Keratinocyte (primary cell): ENCODE data around the gene ZNF718. TPM values are rescaled to one million over a fixed set of nuclear protein-coding genes. Genes with fewer than 3 reads are reported as not detected.
"Not testable (repeated sequence)": the region's sequence is repeated elsewhere in the genome, so short reads cannot be mapped to it uniquely, and the experiment has no call there.

ENCODE experiments used
- DNase-seq: peaks from one replicate; pipeline ENCODE4 v3.0.0-alpha.2; 2011; ENCODE audit warnings: low read depth, missing footprints, low spot score
- FAIRE-seq: peaks from 2 replicates; lab custom pipeline; 2011; peaks lifted over from hg19 to GRCh38; lab: Jason Lieb, UNC
- H2AFZ ChIP-seq: 2 replicates; pipeline ENCODE4 v1.6.0; 2012; ENCODE audit warnings: low read length, control low read depth, inconsistent platforms; ENCODE audit not compliant: control insufficient read depth
- H3K27ac ChIP-seq: 2 replicates; pipeline ENCODE4 v1.5.1; 2011; ENCODE audit warnings: low read length; ENCODE audit not compliant: control insufficient read depth, insufficient read depth
- H3K27me3 ChIP-seq: 3 replicates; pipeline ENCODE4 v1.6.0; 2011; ENCODE audit warnings: low read length; ENCODE audit not compliant: control insufficient read depth, insufficient read depth; ENCODE audit errors: extremely low read depth
- H3K36me3 ChIP-seq, 2 experiments: 2 replicates in 1 of 2; 3 replicates in 1 of 2; pipeline ENCODE4 v1.5.1; 2011; ENCODE audit warnings: low read length in 2 of 2, mild to moderate bottlenecking in 1 of 2; ENCODE audit not compliant: control insufficient read depth in 2 of 2, insufficient read depth in 2 of 2; ENCODE audit errors: extremely low read depth in 1 of 2
- H3K4me1 ChIP-seq: 3 replicates; pipeline ENCODE4 v1.5.1; 2011; ENCODE audit warnings: low read length; ENCODE audit not compliant: control insufficient read depth, insufficient read depth; ENCODE audit errors: extremely low read depth
- H3K4me2 ChIP-seq: 3 replicates; pipeline ENCODE4 v1.6.0; 2011; ENCODE audit warnings: low read depth, low read length; ENCODE audit not compliant: control insufficient read depth, insufficient read depth; ENCODE audit errors: extremely low read depth
- H3K4me3 ChIP-seq, 3 experiments: fragments of 200-600 bp in 1 of 3; sonication (generic) in 1 of 3; 2 replicates in 2 of 3; 3 replicates in 1 of 3; pipeline ENCODE4 v1.5.1; 2011 to 2016; ENCODE audit warnings: low read length in 3 of 3, mild to moderate bottlenecking in 3 of 3, control low read depth in 2 of 3, inconsistent platforms in 1 of 3, low read depth in 1 of 3, mixed read lengths in 1 of 3, mixed run types in 1 of 3, moderate library complexity in 1 of 3; ENCODE audit not compliant: control insufficient read depth in 2 of 3, insufficient read depth in 2 of 3; ENCODE audit errors: extremely low read depth in 1 of 3
- H3K79me2 ChIP-seq: 2 replicates; pipeline ENCODE4 v1.6.0; 2012; ENCODE audit warnings: low read length; ENCODE audit not compliant: control insufficient read depth, insufficient read depth
- H3K9ac ChIP-seq: 3 replicates; pipeline ENCODE4 v1.6.0; 2011; ENCODE audit warnings: low read length; ENCODE audit not compliant: control insufficient read depth, insufficient read depth; ENCODE audit errors: extremely low read depth
- H3K9me1 ChIP-seq: 3 replicates; pipeline ENCODE4 v1.6.0; 2011; ENCODE audit warnings: low read length; ENCODE audit not compliant: control insufficient read depth, insufficient read depth; ENCODE audit errors: extremely low read depth
- H3K9me3 ChIP-seq: 2 replicates; pipeline ENCODE4 v1.5.1; 2012; ENCODE audit warnings: low read depth, low read length; ENCODE audit not compliant: control insufficient read depth
- H4K20me1 ChIP-seq: 3 replicates; pipeline ENCODE4 v1.6.0; 2011; ENCODE audit warnings: low read length; ENCODE audit not compliant: control insufficient read depth, insufficient read depth; ENCODE audit errors: extremely low read depth
- EZH2 ChIP-seq: IDR thresholded peaks from one replicate; pipeline ENCODE4 v1.6.1; 2012; ENCODE audit warnings: inconsistent platforms, mild to moderate bottlenecking, low read length, moderate library complexity
- dilution Hi-C: fragments of 300-500 bp; cut with MboI; formaldehyde crosslinking; loops from one replicate; pipeline ENCODE4 v1.7.0; 2020; ENCODE audit warnings: low sequenced_read_pairs; ENCODE audit not compliant: extremely low pct_ligation_motif_present
- polyA plus RNA-seq, 5 experiments: library from polyadenylated mRNA; depleted of rRNA in 3 of 5; stranded (reverse) in 3 of 5; stranded (forward) in 1 of 5; unstranded in 1 of 5; fragments of >200 nt; gene quantifications; 1 replicate in 1 of 5; 2 replicates in 3 of 5; 3 replicates in 1 of 5; pipeline versions ENCODE4 v1.2.1 to v1.2.3, GENCODE V29; 2011 to 2012; ENCODE audit warnings: missing spikeins in 2 of 5, low read depth in 1 of 5, low replicate concordance in 1 of 5
- TF ChIP-seq, protein P1 (sequence below), 3 experiments: IDR thresholded peaks in 1 of 3; conservative IDR thresholded peaks in 1 of 3; optimal IDR thresholded peaks in 1 of 3; 2 replicates in 2 of 3; 3 replicates in 1 of 3; pipeline versions ENCODE3 to v1.5.1; 2011; ENCODE audit warnings: low read length in 3 of 3, mild to moderate bottlenecking in 3 of 3, moderate library complexity in 2 of 3, control low read depth in 1 of 3, inconsistent platforms in 1 of 3; ENCODE audit not compliant: insufficient read depth in 2 of 3; ENCODE audit errors: extremely low read depth in 1 of 3

ZNF718 gene
- polyA plus RNA-seq, 1 donor (not counting 4 experiments of a cell fraction or from before 2014, with no cell fraction given) = 5.0 TPM

- FAIRE-seq (no peak), DNase-seq (no peak)
- Histone ChIP-seq H2AFZ (no peak overlapping the region), H3K79me2 (no peaks in the 10 kb centered on the region), H3K9ac (no peak overlapping the region), H3K4me3 (no peak overlapping the region), H4K20me1 (no peaks in the 10 kb centered on the region), H3K36me3 (no peaks in the 10 kb centered on the region), H3K4me1 (no peaks in the 10 kb centered on the region), H3K9me3 (peaks cover 8% of the 10 kb centered on the region), H3K4me2 (no peak overlapping the region), H3K27ac (no peak overlapping the region), H3K9me1 (no peaks in the 10 kb centered on the region), H3K27me3 (no peaks in the 10 kb centered on the region)
- TF ChIP-seq EZH2 = no peak
- dilution Hi-C loops = no loop called here
These were observed 49.5 kb downstream of the ZNF718 start for GRCh38 chr4:173666-174314.

- H3K4me1 ChIP-seq = no peaks in the 10 kb centered on the region
- no peak overlapping the region for H3K4me2 ChIP-seq
- no peaks in the 10 kb centered on the region for H3K79me2 ChIP-seq
- H4K20me1 ChIP-seq = no peaks in the 10 kb centered on the region
- no peak overlapping the region for H3K27ac ChIP-seq
- H3K36me3 ChIP-seq = no peaks in the 10 kb centered on the region
- DNase-seq (no peak), FAIRE-seq (no peak)
- dilution Hi-C loops = no loop called here
- no peak overlapping the region for H2AFZ ChIP-seq
- TF ChIP-seq EZH2 = no peak
- TF ChIP-seq, protein P1, sequence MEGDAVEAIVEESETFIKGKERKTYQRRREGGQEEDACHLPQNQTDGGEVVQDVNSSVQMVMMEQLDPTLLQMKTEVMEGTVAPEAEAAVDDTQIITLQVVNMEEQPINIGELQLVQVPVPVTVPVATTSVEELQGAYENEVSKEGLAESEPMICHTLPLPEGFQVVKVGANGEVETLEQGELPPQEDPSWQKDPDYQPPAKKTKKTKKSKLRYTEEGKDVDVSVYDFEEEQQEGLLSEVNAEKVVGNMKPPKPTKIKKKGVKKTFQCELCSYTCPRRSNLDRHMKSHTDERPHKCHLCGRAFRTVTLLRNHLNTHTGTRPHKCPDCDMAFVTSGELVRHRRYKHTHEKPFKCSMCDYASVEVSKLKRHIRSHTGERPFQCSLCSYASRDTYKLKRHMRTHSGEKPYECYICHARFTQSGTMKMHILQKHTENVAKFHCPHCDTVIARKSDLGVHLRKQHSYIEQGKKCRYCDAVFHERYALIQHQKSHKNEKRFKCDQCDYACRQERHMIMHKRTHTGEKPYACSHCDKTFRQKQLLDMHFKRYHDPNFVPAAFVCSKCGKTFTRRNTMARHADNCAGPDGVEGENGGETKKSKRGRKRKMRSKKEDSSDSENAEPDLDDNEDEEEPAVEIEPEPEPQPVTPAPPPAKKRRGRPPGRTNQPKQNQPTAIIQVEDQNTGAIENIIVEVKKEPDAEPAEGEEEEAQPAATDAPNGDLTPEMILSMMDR (optimal IDR thresholded peaks at IDR 0.05 in 1 of 3, IDR thresholded peaks at IDR 0.05 in 1 of 3, conservative IDR thresholded peaks at IDR 0.05 in 1 of 3; ENCODE audit: extremely low read depth in 1 of 3, insufficient read depth in 2 of 3, low read length in 3 of 3) = no peak
- H3K27me3 ChIP-seq = no peaks in the 10 kb centered on the region
- H3K9ac ChIP-seq = no peak overlapping the region
- peaks cover 10% of the 10 kb centered on the region for H3K9me3 ChIP-seq
- H3K9me1 ChIP-seq = no peaks in the 10 kb centered on the region
- no peak overlapping the region for H3K4me3 ChIP-seq
These were observed 51.7 kb downstream of the ZNF718 start for GRCh38 chr4:175986-176385.

GRCh38 chr4:176995-177394, 52.7 kb downstream of the ZNF718 start:
- H2AFZ ChIP-seq = no peak overlapping the region
- no peaks in the 10 kb centered on the region for H3K27me3 ChIP-seq
- H3K9me3 ChIP-seq = peaks cover 2% of the 10 kb centered on the region
- dilution Hi-C loops = no loop called here
- no peaks in the 10 kb centered on the region for H3K36me3 ChIP-seq
- H3K79me2 ChIP-seq = no peaks in the 10 kb centered on the region
- no peak for DNase-seq
- no peak overlapping the region for H3K9ac ChIP-seq
- no peaks in the 10 kb centered on the region for H3K9me1 ChIP-seq
- no peak overlapping the region for H3K4me2 ChIP-seq
- H4K20me1 ChIP-seq = no peaks in the 10 kb centered on the region
- no peaks in the 10 kb centered on the region for H3K4me1 ChIP-seq
- FAIRE-seq = no peak
- TF ChIP-seq, protein P1 (optimal IDR thresholded peaks at IDR 0.05 in 1 of 3, IDR thresholded peaks at IDR 0.05 in 1 of 3, conservative IDR thresholded peaks at IDR 0.05 in 1 of 3; ENCODE audit: extremely low read depth in 1 of 3, insufficient read depth in 2 of 3, low read length in 3 of 3) = no peak
- TF ChIP-seq EZH2 = no peak
- H3K4me3 ChIP-seq = no peak overlapping the region
- no peak overlapping the region for H3K27ac ChIP-seq

DNA sequence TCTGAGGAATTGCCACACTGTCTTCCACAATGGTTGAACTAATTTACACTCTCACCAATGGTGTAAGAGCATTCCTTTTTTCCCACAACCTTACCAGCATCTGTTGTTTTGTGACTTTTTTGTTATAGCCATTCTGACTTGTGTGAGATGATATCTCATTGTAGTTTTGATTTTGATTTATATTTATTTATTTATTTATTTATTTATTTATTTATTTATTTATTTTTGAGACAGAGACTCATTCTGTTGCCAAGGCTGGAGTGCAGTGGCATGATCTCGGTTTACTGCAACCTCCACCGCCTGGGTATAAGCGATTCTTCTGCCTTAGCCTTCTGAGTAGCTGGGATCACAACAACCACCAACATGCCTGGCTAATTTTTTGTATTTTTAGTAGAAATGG, 57.9 kb downstream of the ZNF718 start:
- H4K20me1 ChIP-seq, H3K79me2 ChIP-seq, DNase-seq, H3K36me3 ChIP-seq, H3K4me3 ChIP-seq, H3K4me1 ChIP-seq, H3K27me3 ChIP-seq, H2AFZ ChIP-seq, FAIRE-seq, H3K9me3 ChIP-seq, H3K27ac ChIP-seq, dilution Hi-C loops, H3K4me2 ChIP-seq, H3K9me1 ChIP-seq, H3K9ac ChIP-seq: not testable (repeated sequence)
